VCaP (cell line): ENCODE results near the gene LTBR.

ENCODE experiments used
- H3K27ac ChIP-seq: fragments of 450-650 bp; 2 replicates; pipeline ENCODE4 v1.5.1; 2017
- TF ChIP-seq, protein P1 (sequence below): fragments of 450-650 bp; conservative IDR thresholded peaks from 2 replicates; pipeline ENCODE4 v1.5.1; 2017; ENCODE audit warnings: mild to moderate bottlenecking, moderate library complexity

The LTBR gene

DNA sequence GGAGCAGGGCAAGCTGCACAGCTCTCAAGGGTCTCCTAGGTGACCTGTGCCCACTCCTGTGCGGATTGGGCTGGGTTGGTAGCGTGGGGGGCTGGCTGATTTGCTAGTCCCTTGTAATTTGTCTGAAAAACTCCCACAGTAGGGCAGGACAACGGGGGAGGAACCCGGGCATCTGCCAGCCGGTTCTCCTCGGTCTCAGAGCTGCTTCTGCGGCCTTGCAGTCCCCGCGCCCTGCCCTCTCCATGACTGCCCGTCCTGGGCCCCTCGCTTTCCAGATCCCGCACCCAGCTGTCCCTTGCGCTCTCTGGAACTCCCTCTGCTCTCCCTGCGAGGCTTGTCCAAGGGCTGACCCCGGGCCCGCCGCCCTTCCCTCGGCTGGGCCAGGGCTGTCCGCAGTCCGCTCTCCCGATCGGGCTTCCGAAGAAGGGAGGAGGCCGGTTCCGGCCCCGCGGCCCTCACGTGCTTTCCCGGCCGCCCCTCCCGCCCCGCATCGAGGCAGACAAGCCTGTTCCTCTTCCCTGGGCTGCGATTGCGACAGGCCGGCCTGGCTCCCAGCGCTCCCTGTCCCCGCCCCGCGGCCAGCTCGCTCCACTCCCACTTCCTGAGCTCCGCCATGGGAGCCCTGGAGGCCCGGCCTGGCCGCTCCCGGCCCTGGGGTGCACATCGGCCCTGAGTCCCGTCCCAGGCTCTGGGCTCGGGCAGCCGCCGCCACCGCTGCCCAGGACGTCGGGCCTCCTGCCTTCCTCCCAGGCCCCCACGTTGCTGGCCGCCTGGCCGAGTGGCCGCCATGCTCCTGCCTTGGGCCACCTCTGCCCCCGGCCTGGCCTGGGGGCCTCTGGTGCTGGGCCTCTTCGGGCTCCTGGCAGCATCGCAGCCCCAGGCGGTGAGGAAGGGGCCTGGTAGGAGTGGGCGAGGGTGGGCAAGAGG, at the start of gene LTBR:
TSS of gene LTBR (plus strand) at position 591 of the 927 bp plus-strand sequence. CDS start at position 788, 197 bp downstream.
- TF ChIP-seq, protein P1, sequence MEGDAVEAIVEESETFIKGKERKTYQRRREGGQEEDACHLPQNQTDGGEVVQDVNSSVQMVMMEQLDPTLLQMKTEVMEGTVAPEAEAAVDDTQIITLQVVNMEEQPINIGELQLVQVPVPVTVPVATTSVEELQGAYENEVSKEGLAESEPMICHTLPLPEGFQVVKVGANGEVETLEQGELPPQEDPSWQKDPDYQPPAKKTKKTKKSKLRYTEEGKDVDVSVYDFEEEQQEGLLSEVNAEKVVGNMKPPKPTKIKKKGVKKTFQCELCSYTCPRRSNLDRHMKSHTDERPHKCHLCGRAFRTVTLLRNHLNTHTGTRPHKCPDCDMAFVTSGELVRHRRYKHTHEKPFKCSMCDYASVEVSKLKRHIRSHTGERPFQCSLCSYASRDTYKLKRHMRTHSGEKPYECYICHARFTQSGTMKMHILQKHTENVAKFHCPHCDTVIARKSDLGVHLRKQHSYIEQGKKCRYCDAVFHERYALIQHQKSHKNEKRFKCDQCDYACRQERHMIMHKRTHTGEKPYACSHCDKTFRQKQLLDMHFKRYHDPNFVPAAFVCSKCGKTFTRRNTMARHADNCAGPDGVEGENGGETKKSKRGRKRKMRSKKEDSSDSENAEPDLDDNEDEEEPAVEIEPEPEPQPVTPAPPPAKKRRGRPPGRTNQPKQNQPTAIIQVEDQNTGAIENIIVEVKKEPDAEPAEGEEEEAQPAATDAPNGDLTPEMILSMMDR = 0 out of 2 replicates have a peak, but pooled peaks have one; percentile 11
- peak within 1 kb of the TSS; percentile 97 for H3K27ac ChIP-seq

GRCh38 chr12:6334359-6334758, 49.6 kb upstream of the LTBR start:
- TF ChIP-seq, protein P1 = no peak
- no peak overlapping the region for H3K27ac ChIP-seq

DNA sequence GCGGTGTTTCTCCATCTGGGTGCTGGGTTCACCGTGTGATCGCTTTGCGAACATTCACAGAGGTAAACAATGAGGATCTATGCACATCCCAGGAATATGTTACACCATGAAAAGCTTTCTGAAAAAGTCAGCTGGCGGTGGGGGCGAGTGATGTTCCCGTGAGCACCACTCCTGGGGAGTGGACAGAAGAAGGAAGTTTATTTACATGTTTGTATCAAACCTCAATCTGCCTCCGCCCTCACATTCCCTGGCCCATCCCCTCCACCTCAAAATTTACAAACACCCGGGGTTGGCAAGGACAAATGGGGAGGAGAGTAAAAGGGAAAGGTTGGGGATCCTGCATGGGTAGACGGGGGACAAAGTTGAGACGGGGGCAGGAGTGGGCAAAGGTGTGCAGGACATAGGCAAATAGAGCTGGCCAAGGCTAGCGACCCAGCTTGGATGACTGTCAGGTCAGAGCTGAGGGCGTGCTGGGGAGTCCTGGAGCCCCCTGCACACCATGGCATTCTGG, 49.0 kb upstream of the LTBR start:
- H3K27ac ChIP-seq = peak overlapping the region; percentile 44
- TF ChIP-seq, protein P1 = no peak

DNA sequence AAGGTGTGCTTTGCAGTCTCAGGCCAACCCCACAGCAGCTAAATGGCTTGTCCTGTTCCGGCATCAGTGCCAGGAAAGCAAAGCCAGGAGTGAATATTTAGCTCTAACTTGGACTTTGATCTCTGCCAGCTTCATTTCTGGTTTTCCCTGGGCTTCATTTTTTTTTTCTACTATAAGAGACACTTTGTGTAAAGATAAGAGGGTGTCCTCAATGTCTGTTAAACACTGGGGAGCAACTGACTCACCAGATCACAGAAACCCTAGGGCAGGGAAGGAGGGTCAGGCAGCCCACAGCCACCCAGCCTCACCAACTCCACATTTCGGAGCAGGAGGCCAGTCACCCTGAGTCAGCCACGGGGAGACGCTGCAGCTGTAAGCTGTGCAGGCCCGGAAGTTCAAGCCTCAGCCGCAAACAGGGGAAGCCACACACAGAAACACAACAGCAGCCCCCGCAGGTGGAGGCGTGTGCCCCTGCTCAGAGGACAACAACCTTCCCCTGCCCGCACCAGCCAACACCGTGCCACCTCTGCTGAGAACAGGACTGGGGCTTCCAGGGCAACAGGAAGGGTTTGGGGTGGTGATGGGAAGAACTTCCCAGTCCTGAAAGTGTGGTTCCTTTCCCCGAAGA, 48.4 kb upstream of the LTBR start:
- TF ChIP-seq, protein P1 = no peak

DNA sequence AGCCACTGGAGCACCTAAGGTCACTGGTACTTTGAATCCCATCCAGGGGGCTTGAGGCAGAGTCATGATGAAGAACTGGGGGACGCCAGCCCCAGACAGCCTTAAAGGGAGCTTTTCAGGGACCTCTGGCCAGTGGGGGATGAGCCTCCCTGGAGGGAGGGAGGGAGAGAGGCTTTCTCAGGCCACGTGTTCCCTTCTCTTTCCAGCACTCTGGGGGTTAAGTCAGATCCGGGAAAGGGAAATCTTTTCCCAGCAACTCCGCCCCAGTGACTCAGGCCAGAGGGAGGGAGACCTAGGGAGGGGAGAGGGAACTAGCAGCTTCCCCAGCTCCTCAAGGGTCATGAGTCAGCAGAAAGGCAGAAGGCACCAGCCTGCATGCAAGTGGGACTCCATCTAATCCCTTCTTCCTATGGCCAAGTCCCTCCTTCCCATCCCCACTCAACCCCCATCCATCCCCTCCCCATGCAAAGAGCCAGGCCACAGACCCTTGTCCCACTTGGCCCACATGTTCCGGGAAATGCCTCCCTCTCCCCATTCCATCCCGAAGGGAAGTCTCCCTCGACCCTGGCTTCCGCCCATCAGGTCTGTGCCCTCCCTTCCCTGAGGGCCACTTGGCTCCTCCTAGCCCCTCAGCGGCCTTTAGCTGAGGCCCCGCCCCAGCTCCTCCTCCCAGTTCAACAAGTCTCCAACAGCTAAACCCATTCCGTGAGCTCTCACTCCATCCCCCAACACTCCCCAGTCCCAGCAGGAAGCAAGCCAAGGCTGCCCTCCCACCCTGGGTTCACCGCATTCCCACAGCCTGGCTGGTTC, 47.7 kb upstream of the LTBR start:
- H3K27ac ChIP-seq = peak overlapping the region; percentile 44; the same call in 1 of the 2 replicates
- TF ChIP-seq, protein P1 = no peak

More for the DNA sequence above, 48.4 kb upstream of the LTBR start:
- H3K27ac ChIP-seq = peak overlapping the region; percentile 44

- TF ChIP-seq, protein P1 = no peak
- H3K27ac ChIP-seq = no peak overlapping the region
Observed at GRCh38 chr12:6336889-6337853, 46.8 kb upstream of the LTBR start.
